Cerebellar nuclear complex (tissue), 1 donor: Measurements from ENCODE around the gene PRKN.
"Not testable (repeated sequence)": the region's sequence is repeated elsewhere in the genome, so short reads cannot be mapped to it uniquely, and the experiment has no call there.

Source experiments
- DNase-seq, 2 experiments: peaks; one replicate each; lab custom pipeline; 2025; lab: John Stamatoyannopoulos, UW

The PRKN gene

DNA sequence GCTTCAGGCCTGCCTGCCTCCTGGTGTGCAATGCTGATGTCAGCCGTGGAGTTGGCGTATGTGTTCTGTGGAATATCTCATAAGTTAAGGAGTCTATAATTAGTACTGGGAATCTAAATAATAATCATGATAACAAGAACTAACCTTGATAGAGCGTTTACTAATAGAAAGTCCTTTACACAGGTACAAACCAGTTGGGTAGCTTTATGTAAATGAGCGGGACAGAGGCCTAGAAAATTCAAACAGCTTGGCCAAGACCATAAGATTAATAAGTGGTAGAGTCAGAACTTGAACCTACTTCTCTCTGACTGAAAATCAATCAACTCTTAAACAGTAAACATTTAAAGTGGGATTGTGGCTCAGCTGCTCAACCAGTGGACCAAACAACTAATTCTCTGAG lies 882.8 kb downstream of the PRKN start:
- DNase-seq = no peak

DNA sequence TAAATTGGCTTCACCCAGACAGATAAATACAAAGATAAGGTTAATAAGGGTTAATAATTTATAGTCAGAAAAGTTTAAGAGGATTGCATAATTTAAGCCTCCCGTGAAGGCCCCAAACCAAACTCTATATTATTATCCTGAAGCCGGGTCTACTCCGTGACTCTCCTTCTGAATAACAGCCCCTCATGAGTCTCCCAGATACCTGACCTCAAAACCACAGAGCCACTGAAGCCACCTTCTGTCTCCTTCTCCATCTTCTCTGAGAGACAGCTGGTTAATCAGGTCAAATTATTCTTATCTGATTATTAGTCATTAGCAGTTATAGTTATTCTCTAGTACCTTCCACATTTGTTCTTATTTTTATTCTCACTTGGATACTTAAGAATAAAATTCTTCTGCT lies 884.5 kb downstream of the PRKN start:
- DNase-seq = no peak

DNA sequence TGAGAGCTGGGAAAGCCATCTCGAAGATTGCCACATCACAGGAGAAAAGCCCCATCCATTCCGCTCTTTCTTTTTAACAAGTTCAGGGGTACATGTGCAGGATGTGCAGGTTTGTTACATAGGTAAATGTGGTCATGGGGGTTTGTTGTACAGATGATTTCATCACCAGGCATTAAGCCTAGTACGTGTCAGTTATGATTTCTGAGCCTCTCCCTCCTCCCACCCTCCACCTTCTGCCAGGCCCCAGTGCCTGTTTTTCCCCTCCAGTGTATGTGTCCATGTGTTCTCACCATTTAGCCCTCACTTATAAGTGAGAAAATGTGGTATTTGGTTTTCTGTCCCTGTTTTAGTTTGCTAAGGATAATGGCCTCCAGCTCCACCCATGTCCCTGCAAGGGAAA lies 887.2 kb downstream of the PRKN start:
- DNase-seq = no peak

DNA sequence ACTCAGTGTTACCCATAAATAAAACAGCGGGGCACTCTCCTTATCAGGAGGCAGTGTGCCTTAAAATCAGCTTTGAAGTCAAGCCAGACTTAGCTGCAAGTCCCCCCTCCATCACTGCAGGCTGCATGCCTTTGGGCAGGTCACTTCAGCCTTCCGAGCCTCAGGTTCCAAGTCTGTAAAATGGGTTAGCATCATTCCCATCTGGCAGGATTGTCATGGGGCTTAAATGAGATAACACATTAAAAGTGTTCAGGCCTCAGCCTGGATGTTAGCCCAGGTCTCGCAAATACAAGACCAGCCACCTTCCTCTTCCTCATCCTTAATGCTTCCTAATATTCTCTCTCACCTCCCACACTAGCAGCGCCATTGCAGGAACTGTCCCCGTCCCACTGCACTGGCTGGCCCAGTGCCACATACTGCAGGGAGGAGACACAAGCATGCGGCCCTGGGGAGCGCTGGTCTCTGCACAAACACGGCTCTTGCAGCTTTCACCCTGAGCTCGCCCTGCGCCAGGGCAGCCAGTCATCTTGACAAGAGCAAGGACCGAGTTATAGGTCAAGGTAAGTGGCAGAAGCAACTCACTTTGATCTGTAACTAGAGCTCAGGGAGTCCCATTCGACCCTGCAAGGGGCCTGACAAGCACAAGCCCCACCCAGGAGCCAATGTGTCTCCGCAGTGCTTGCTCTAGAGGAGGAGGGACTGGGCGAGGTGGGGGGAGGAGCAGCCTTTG lies 889.1 kb downstream of the PRKN start:
- DNase-seq = no peak

DNA sequence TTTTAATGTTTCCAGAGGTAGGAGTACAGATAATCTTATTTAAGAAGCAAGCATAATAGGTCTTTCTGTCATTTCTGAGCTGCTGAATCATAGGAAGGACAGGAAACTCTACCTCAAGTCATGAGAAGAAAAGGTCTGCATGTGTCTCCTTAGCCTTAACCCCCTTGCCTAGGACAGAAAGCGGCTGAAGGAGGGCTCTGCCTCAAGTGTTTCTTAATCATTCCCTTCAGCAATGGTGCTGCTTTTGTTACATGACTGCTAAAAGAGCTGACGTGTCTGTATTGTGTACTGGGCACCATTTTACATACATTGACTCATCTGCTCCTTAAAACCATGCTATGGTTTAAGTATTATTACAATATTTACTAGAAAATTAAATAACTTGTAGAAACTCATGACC lies 889.7 kb downstream of the PRKN start:
- no peak for DNase-seq

DNA sequence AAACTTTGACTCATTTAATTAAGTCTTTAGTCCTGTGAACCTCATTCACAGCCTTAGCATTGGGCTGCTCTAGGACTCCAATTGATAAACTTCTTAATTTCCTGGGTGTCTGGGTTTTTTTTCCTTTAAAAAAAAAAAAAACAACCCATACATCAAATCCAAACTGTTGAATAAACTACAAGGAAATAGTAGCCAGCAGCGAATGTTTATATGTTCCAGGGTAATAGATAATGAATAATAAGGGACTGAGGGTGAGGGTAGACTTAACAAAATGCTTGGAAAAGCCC lies 890.2 kb downstream of the PRKN start:
- DNase-seq = no peak

DNA sequence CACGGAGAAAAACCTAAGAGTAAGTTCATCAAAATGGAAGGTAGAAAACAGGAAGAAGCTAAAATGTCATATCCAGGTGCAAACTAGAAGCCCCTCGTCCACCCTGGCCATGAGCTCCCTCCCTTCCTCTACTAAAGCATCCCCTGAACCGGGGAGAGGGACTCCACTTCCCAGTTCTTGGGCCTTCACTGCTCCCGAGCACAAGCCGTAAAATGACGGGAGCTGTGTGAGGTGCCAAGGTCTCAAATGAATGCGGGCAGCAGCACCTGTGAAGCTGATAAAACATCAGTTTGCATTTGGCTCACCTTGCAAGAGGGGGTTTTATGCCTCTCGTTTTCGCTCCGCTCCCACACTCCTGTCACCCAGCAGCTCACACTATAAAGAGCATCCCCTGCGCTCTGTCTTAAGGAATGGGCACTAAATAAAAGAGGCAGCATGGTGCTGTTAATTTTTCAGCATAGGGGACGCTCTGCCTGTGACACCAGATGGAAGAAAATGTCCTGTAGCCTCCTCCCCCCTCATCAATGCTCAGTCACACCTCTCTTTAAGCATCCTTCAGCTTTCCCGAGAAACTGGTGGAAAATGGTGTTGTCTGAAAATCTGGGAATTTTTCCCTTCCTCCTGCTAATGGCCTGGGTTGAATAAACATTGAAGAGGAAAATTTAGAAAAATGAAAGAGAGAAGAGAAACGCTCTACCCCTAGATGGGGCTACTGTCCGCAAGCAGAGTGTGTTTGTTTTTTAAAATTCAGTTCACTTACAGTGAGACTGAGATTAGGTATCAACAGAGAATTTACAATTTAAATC lies 890.7 kb downstream of the PRKN start:
- DNase-seq = no peak

DNA sequence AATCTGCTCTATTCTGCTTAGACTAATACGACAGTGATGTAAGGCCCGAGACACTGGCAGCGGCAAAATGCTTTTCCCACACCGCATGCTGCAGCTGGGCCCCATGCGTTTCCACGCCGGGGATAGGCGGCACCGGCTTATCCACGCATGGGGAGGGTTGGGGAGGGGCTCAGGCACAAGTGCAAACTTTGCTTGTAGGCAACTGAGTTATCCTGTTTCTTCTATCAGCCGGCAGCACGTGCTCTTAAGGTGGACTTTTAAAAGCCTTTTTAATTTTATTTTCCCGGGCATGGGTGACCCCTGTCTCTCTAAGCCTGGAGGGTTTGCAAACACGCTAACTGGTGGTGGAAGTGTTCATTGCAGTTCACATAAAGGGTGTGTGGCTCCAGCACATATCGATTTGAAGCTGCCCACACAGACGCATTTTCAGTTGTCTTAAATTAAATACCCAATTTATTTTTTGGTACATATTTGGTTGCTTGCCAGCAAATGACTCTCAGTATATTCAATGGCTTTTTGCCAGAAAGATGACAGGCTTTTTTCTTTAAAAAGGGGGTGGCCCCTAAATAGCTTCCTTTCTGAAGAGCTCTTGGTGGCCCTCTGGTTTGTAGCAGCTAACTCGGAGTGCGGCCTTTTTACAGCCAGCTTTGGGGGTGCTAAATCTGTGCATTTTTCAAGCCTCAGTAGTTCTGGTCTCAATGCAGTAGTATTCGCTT lies 891.9 kb downstream of the PRKN start:
- no peak for DNase-seq

DNA sequence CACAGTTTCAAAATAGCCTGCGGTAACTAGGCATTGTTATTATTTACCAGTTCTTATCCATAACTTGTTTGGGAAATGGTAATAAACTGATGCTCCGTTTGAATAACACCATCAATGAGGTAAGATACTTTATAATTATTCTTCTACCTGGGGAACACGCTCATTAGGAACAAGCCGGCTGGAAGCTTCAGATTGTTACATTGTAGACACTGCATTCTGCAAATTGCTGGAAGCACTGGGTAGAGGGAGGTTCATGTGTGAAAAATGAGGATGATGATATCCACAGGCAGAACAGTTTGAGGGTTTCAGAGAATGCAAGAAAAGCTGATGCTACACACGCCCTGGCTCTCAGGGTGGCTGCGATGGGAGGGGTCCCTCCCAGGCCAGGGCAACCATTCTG lies 893.1 kb downstream of the PRKN start:
- no peak for DNase-seq

DNA sequence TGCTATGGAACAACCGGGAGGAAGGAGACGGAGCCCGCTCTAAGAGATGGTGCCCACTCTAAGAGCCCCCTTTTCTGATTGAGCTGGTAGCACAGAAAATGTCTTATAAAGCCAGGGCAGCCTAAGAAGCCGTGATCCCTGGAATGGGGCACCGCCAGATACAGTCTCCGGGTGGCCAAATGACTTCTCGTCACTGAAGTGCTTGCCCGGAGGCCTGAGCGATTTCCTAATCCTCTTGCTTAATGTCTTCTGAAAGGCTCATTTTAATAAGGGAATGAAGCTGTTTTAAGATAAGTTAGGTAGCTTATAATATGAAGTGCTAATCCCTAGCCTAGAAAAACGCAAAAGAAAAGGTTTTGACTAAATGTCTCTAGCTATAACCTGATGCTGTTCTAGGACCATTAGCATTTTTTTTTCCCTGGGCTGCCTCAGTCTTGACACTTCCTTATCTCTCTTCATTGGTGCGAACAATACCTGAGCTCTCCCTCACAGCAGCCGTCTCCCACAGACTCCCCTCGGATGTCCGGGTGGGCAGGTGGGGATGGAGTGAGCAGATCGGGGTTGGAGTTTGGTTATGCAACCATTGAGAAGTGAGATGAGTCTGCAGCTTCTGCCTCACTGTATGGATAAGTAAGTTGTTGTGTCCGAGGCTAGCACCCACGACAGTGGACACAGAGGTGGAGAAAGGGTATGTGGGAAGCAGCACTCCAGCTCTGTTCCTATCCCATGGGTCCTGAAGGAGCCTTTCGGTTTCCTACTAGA lies 894.3 kb downstream of the PRKN start:
- no peak for DNase-seq

DNA sequence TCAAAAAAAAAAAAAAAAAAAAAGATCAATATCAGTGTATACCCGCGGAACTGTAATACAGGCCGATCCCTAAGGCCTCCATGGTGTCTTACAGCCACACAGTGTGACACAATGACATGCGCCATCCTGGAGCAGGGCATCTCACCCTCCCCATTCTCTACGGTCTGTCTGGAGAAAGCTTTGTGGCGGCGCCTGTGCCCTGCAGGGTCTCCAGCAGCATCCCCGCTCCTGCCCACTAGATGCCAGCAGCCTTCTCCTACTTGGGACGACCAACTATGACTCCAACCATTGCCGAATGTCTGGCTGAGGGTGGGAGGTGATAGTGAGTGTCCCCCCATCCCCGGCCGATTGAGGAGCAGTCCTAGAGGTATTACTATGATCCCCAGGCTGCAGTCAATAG lies 894.9 kb downstream of the PRKN start:
- DNase-seq = no peak

DNA sequence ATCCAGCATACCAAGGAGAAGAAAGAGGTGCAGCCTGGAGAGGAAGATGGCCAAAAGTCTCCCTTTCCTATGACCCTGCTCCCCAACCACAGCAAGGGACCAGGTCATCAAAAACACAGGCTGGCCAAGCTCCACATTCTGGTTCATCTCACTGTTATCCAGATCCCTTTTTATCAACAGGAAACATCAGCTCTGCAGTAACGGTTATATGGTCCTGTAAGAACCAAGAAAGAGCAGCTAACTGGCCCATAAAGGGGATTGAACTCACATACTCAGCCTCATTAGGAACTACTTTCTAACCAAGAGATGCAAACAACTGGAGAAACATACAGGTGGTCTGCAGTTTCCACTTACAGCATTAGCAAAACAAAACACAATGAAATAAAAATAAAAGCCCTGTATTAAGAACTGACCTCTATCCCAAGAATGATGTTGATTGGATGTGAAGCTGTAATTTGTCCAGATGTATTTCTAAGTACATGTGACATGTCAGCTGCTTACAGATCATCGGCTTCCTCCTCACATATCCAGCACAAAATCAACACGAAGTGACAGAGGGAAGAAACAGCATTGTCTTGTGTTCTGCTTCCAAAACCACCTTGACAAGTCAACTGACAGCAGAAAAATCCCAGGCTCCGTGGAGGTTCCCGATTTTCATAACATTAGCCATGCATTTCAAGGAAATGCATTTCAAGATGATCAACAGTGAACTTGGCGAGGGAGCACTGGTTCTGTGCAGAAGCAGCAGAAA lies 896.5 kb downstream of the PRKN start:
- no peak for DNase-seq

DNA sequence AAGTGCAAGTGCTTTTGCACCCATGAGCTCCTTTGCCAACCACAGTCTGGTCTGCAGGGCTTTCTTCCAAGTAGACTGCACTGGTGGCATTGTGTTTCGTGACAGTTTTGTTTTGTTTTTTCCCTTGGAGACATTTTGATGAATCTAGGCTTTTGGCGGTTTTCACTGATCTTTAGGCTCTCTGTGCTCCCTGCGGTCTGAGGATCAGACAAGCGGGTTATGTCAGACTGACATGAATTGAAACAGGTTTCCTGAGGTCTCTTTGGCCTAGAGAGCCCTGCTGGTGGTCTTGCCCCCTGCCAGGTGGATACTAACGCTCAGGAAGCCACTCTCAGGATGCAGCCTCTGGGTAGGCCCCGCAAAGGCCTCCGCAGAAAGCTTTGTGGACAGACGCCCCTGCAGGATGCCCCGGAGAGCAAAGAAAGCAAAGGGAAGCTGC lies 898.3 kb downstream of the PRKN start:
- DNase-seq = no peak

DNA sequence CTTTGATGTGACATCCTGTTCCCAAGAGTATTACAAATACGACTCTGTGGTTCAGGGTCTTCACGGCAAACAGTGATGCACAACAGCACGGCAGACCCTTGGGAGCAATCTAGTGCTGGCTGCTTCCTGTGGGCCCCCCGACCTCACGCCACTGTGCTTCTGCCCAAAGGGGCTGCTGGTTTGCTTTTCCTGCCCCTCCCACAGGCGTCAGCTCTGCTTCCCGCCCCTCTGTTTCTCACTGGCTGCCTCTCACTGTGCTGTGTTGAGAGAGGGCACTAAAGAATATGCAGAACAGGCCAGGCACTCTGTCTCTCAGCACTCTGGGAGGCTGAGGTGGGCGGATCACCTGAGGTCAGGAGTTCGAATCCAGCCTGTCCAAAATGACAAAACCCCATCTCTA lies 899.2 kb downstream of the PRKN start:
- DNase-seq = no peak

DNA sequence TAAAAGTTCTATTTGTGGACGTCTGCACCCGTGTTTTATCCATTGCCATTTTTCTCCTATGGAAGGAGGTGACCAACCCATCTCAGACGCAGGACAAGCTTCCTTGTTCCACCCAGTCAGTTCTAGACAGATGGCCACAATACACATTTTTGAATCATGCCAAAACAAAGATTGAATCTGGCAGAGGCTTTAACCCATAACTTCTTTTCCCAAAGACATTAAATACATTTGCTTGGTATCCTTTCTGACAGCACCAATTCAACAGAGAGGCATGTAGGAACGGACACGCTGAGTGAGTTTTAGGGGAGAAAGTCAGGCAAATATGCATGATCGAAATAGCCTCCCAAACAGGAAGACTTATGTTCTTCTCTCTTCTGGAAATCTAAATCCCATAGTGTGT lies 901.1 kb downstream of the PRKN start:
- DNase-seq = no peak

DNA sequence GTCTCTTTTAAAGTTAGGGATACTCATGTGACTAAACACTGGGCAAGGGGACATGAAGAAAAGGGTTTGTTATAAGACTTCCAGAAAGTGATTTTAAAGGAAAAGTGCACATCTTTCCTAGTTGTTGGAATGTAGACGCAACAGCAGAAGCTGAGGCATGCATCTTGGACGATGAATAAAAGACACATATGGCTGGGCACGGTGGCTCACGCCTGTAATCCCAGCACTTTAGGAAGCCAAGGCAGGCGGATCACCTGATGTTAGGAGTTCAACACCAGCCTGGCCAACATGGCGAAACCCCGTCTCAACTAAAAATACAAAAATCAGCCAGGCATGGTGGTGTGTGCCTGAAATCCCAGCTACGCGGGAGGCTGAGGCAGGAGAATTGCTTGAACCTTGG lies 905.4 kb downstream of the PRKN start:
- not testable (repeated sequence) for DNase-seq

DNA sequence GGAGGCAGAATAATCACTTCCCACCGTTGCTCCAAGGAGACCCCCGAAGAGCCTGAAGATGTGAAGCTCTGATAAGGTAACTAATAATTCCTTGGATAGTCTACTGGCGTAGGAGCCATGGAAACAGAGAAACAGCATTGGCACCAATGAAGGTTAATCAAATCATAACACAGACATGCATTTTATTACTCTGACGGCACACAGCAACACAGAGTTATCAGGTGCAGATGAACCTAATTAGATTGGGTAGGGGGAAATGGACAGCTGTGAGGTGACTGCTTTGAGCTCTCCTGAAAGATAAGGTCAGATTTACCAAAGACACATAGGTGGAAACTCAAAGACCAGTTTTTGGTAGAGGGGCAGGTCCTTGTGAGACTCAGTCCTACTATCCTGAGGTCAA lies 909.7 kb downstream of the PRKN start:
- no peak for DNase-seq

DNA sequence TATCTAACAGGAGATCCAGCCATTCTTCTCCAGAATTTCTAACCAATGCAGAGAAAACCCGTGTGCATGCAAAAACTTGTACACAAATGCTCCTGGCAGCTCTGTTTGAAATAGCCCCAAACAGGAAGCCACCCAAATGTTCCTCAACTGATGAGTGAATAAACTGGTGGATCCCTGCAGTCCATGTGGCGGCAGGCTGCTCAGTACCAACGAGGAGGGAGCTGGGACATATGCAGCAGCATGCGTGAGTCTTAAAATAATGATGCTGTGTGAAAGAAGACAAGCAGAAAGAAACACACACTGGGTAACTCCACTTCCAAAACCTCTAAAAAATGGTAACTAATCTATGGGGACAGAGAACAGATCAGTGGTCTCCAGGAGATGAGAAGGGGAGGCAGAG lies 911.6 kb downstream of the PRKN start:
- no peak for DNase-seq

DNA sequence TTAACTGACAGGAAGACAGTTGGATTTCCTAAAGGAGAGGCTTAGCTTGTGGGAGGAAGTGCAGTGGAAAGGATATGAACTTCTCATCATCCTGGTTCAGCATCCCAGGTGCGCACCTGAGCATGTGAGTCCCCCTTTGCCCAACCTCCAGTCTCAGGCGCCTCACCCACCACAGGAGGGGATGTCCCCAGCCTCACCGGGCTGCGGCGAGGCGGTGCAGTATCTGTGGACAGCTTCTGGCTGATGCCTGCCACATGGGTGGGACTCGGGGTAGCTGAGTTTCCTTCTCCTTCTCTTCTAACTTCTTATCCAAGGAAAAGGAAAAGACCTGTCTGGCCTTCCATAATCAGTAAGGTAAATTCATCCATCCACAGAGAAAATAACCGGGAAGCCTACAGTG lies 914.4 kb downstream of the PRKN start:
- DNase-seq = no peak

DNA sequence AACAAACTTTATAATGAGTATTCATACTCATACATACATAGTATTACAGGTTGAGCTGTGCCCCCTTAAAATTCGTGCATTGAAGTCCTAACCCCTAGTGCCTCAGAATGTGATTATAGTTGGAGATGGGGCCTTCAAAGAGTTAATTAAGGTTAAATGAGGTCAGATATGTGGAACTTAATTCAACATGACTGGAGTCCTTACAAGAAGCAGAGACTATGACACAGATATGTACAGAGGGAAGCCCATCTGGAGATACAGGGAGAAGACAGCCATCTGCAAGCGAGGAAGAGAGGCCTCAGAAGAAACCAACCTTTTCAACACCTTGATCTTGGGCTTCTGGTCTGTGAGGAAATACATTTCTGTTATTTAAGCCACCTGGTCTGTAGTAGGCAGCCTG lies 917.6 kb downstream of the PRKN start:
- no peak for DNase-seq

DNA sequence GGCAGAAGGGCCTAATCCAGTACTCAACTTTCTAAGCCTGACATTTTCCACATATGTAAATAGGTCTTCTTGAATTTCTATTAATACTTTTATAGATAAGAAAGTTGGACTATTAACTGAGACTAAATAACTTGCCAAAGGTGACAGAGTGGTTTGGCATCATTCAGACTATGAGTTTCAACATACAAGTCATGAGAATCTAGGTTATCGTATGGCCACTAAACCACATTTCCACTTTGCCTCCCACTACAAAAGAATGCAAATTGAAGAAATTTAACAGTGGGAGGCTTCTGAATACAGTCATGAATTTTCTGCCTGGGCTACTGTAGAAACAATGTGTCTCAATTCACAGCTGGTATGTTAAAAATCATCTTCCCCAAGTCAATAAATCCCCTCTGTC lies 922.7 kb downstream of the PRKN start:
- no peak for DNase-seq

DNA sequence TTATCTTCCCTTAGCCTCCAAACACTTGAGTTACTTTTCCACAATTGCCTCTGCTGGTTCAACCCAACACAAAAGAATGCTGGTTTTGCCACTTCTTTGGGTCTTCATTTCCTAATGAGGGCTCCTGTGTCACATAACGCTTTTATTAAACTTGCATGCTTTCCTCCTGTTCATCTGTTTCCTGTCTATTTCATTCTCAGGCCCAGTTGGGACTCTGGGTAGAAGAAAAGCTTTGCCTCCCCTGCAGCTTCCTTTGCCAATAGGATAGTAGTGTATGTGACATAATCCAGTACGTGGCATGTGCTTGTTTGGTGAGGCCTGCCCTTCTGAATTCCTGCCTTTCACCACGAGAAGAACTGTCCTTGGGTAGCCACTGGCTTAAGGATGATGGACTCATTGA lies 924.4 kb downstream of the PRKN start:
- no peak for DNase-seq
